Coronary artery (tissue), 2 donors: ENCODE results near the gene SAYSD1.

Source experiments
- DNase-seq: peaks from one replicate; pipeline ENCODE4 v3.0.0-alpha.2; 2017; ENCODE audit warnings: low spot score
- H3K27ac ChIP-seq, 2 donors: fragments of 200-600 bp; sonication (generic); one replicate each; pipeline ENCODE4 v1.5.1; 2016 to 2019
- H3K4me3 ChIP-seq: fragments of 200-600 bp; sonication (generic); 2 replicates; pipeline ENCODE4 v1.5.1; 2016; ENCODE audit warnings: mild to moderate bottlenecking, moderate library complexity
- CTCF ChIP-seq: fragments of 200-600 bp; sonication (generic); IDR thresholded peaks from one replicate; pipeline ENCODE4 v1.5.1; 2019; ENCODE audit warnings: antibody characterized with exemption

Gene SAYSD1

GRCh38 chr6:39075010-39075686, 39.8 kb downstream of the SAYSD1 start:
- Histone ChIP-seq H3K27ac (no peak overlapping the region), H3K4me3 (no peak overlapping the region)
- no peak for DNase-seq
- TF ChIP-seq CTCF, result no peak

GRCh38 chr6:39074486-39074885, 40.5 kb downstream of the SAYSD1 start:
- DNase-seq, result peak; percentile 60
- Histone ChIP-seq H3K27ac (no peak overlapping the region), H3K4me3 (no peak overlapping the region)
- TF ChIP-seq CTCF, result no peak

- peak; percentile 65 for DNase-seq
- Histone ChIP-seq H3K27ac (no peak overlapping the region), H3K4me3 (no peak overlapping the region)
- TF ChIP-seq CTCF, result no peak
These were observed 41.3 kb downstream of the SAYSD1 start for GRCh38 chr6:39073471-39074355.

- Histone ChIP-seq H3K27ac (no peak overlapping the region), H3K4me3 (no peak overlapping the region)
- peak; percentile 65 for DNase-seq
- TF ChIP-seq CTCF, result no peak
These were observed 42.2 kb downstream of the SAYSD1 start for GRCh38 chr6:39072830-39073229.

GRCh38 chr6:39068391-39068790, 46.6 kb downstream of the SAYSD1 start:
- Histone ChIP-seq H3K4me3 (no peak overlapping the region), H3K27ac (no peak overlapping the region)
- DNase-seq, result no peak
- TF ChIP-seq CTCF, result no peak

- no peak overlapping the region for H3K4me3 ChIP-seq
- no peak for TF ChIP-seq CTCF
- no peak for DNase-seq
- no peak overlapping the region for H3K27ac ChIP-seq
These were observed 49.4 kb downstream of the SAYSD1 start for GRCh38 chr6:39065561-39065960.
